K562 treated with DMSO at 1 percent for 12 hours (cell line): ENCODE measurements around the gene C19orf38. TPM values are rescaled to one million over a fixed set of nuclear protein-coding genes. Genes with fewer than 3 reads are reported as not detected.

Source experiments
- total RNA-seq: library from RNA; unstranded; fragments of 300-600 nt; gene quantifications from 2 replicates; pipeline ENCODE4 v1.2.3, GENCODE V29; 2022; ENCODE audit not compliant: insufficient read depth

C19orf38 gene, protein sequence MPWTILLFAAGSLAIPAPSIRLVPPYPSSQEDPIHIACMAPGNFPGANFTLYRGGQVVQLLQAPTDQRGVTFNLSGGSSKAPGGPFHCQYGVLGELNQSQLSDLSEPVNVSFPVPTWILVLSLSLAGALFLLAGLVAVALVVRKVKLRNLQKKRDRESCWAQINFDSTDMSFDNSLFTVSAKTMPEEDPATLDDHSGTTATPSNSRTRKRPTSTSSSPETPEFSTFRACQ
- total RNA-seq: 0.84 TPM in 1 of 2 replicates, not detected in the other

GRCh38 chr19:10848230-10848856 lies at the start of gene C19orf38:
TSS of gene C19orf38 (plus strand) at chr19:10848415. CDS start at chr19:10848509, 94 bp downstream.

DNA sequence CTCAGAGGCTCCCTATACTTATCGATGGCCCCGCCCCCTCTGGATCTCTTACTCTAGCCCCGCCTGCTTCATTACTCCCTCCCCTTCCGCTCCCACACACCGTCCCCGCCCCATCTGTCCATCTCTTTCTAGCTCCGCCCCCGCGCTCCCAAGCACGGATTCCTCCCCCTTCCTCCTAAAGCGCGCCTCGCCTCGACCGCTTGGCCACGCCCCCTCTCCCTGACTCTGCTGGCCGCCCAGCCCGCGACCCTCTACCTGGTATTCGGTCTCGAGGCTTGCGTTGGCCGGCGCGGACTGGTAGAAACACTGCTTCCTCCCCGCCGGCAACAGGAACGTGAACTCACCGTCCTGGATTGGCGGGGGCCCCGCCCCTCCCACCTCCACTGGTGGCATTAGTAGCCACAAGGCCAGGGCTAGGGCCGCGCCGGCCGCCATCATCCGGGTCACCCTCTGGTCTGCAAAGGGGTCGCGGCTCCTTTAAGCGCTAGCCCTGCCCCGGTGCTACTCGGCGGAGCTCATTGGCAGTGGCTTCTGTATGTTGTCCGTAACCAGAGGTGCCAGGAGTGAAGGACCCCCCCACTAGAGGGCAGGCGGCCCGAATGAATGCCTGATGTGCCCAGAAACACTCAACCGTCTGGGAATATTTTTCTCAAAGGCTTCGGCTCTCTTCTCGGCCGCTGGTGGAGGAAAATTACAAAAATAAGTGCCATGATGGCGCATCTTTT lies 12.3 kb upstream of the C19orf38 start, which contains the start of gene TMED1:
TMED1 (minus strand) TSS at position 459 of the 725 bp plus-strand sequence; CDS start at position 438, 21 bp downstream.

GRCh38 chr19:10870955-10871603 lies 22.9 kb downstream of the C19orf38 start, which contains the start of gene CARM1:
TSS of gene CARM1 (plus strand) at chr19:10871553. CDS start at chr19:10871703, 150 bp downstream.

Other genes starting within 250 kb of the C19orf38 start
- gene SLC44A2, start 222.9 kb upstream of the C19orf38 start, total RNA-seq: 25.9 and 39.9 TPM in 2 replicates
- gene ILF3, start 194.1 kb upstream of the C19orf38 start, total RNA-seq: 107 and 235 TPM in 2 replicates
- 11.5 and 18.7 TPM in 2 replicates for gene QTRT1, start 147.0 kb upstream of the C19orf38 start, total RNA-seq
- gene DNM2, start 130.3 kb upstream of the C19orf38 start, total RNA-seq: 138 and 240 TPM in 2 replicates
- gene TMED1, start 12.2 kb upstream of the C19orf38 start, total RNA-seq: 59.0 and 100.0 TPM in 2 replicates
- gene CARM1, start 23.1 kb downstream of the C19orf38 start, total RNA-seq: 41.5 and 74.7 TPM in 2 replicates
- gene YIPF2, start 80.2 kb downstream of the C19orf38 start, total RNA-seq: 86.1 and 96.1 TPM in 2 replicates
- 43.1 and 49.4 TPM in 2 replicates for gene TIMM29, start 80.4 kb downstream of the C19orf38 start, total RNA-seq
- gene SMARCA4, start 112.6 kb downstream of the C19orf38 start, total RNA-seq: 71.0 and 106 TPM in 2 replicates
- 17.5 and 47.0 TPM in 2 replicates for gene LDLR, start 241.0 kb downstream of the C19orf38 start, total RNA-seq